Measurements from ENCODE around the gene TOM1L2. TPM values are rescaled to one million over a fixed set of nuclear protein-coding genes. Genes with fewer than 3 reads are reported as not detected.

The TOM1L2 gene
- total RNA-seq, 1 donor, result 34.1 TPM

DNA sequence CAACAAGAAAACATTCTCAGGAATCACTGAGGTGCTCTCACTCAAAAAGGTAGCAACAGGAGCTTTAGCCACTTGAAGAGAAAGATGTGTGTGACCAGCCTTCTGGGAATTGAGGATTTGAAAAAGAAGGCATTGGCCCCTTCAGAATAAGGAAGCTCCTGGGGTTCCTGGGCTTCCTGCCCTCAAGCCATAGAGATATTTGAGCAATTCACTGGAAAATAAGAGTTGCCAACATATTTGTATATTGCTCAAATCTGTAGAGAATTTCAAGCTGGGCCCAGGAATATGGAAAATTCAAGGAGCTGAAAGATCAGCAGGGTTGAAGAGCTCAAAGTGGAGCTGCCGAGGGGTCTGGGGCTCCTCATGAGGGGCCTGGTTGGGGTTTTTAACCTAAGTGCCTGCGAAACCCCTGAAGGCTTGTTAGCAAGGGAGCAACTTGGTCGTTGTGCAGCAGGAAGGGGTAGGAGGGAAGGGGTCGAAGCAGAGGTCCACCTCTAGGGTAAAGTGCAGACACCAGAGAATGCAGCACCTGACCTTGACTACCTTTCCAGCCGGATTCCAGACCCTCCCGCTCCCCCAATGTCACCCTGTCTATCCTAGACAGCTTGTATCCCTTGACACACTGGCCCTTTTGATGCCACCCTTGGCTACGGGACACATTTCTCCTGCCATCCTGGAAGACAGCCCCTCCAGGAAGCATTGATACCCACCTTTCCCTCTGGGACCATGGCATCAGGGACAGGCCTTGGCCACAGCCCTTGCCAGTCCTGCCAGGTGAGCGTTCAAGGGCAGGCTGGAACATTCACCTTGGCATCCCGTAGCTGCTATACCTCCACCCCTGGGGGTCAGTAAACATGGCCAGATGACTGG lies 67.8 kb downstream of the TOM1L2 start:
- no peak for TF ChIP-seq CTCF (IDR thresholded peaks at IDR 0.05; ENCODE audit: insufficient read depth, low read depth, low read length)
- no peak for DNase-seq (ENCODE audit: low read depth)
- no peak overlapping the region for H3K4me3 ChIP-seq (ENCODE audit: low read depth, low read length)

GRCh38 chr17:17902877-17903276 lies 69.3 kb downstream of the TOM1L2 start:
- no peak for TF ChIP-seq CTCF (IDR thresholded peaks at IDR 0.05; ENCODE audit: insufficient read depth, low read depth, low read length)
- no peak for DNase-seq (ENCODE audit: low read depth)
- H3K4me3 ChIP-seq (ENCODE audit: low read depth, low read length), result no peak overlapping the region

GRCh38 chr17:17902376-17902775 lies 69.8 kb downstream of the TOM1L2 start:
- no peak overlapping the region for H3K4me3 ChIP-seq (ENCODE audit: low read depth, low read length)
- no peak for TF ChIP-seq CTCF (IDR thresholded peaks at IDR 0.05; ENCODE audit: insufficient read depth, low read depth, low read length)
- no peak for DNase-seq (ENCODE audit: low read depth)

- TF ChIP-seq CTCF (IDR thresholded peaks at IDR 0.05; ENCODE audit: insufficient read depth, low read depth, low read length), result no peak
- H3K4me3 ChIP-seq (ENCODE audit: low read depth, low read length), result no peak overlapping the region
- peak; percentile 95 for DNase-seq (ENCODE audit: low read depth)
Observed at GRCh38 chr17:17900615-17901520, 71.3 kb downstream of the TOM1L2 start.

DNA sequence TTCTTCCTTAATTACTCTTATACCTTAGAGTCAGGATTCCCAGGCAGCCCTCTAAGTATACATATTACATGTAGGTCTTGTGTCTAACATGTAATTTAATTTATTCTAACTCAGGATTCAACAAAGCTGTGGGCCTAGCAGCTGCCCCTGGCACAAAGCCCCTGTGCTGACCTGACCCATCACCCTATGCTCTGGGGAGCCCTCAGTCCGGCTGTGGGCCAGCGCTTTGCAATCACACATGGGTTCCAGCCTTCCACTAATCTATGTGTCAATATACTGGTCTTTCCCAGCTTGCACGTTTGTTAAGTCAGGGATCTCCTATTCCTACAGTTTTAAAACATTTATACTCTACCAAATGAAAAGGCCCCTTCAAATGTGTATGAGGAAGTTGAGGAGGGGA lies 72.7 kb downstream of the TOM1L2 start:
- TF ChIP-seq CTCF (IDR thresholded peaks at IDR 0.05; ENCODE audit: insufficient read depth, low read depth, low read length), result no peak
- H3K4me3 ChIP-seq (ENCODE audit: low read depth, low read length), result no peak overlapping the region
- DNase-seq (ENCODE audit: low read depth), result no peak

- no peak for DNase-seq (ENCODE audit: low read depth)
- H3K4me3 ChIP-seq (ENCODE audit: low read depth, low read length), result no peak overlapping the region
- TF ChIP-seq CTCF (IDR thresholded peaks at IDR 0.05; ENCODE audit: insufficient read depth, low read depth, low read length), result no peak
Observed at GRCh38 chr17:17898673-17899072, 73.5 kb downstream of the TOM1L2 start.
